AG09309 (cell line): ENCODE results near the gene CREB5.

Source experiments
- DNase-seq: peaks from one replicate; pipeline ENCODE4 v3.0.0-alpha.2; 2010; ENCODE audit warnings: low read depth
- H3K4me3 ChIP-seq: 2 replicates; pipeline ENCODE4 v1.5.1; 2011; ENCODE audit warnings: mild to moderate bottlenecking, low read depth, low read length, moderate library complexity; ENCODE audit not compliant: control insufficient read depth
- CTCF ChIP-seq: IDR thresholded peaks from 2 replicates; pipeline ENCODE4 v1.5.1; 2011; ENCODE audit warnings: mild to moderate bottlenecking, low read depth, low read length, inconsistent platforms; ENCODE audit not compliant: insufficient read depth, control insufficient read depth; ENCODE audit errors: missing control alignments

Gene CREB5

GRCh38 chr7:28856656-28857055 is 444.3 kb downstream of the CREB5 start:
- H3K4me3 ChIP-seq, result no peak overlapping the region
- no peak for TF ChIP-seq CTCF
- no peak for DNase-seq

- TF ChIP-seq CTCF, result no peak
- DNase-seq, result peak; percentile 66
- H3K4me3 ChIP-seq, result no peak overlapping the region
These were observed 445.9 kb downstream of the CREB5 start for GRCh38 chr7:28858206-28858605.

- DNase-seq, result no peak
- no peak for TF ChIP-seq CTCF
- H3K4me3 ChIP-seq, result no peak overlapping the region
These were observed 446.6 kb downstream of the CREB5 start for GRCh38 chr7:28858895-28859294.

GRCh38 chr7:28861825-28862224 is 449.5 kb downstream of the CREB5 start:
- no peak for TF ChIP-seq CTCF
- no peak for DNase-seq
- no peak overlapping the region for H3K4me3 ChIP-seq

GRCh38 chr7:28862595-28863272 is 450.4 kb downstream of the CREB5 start:
- no peak overlapping the region for H3K4me3 ChIP-seq
- DNase-seq, result no peak
- TF ChIP-seq CTCF, result no peak

- TF ChIP-seq CTCF, result no peak
- DNase-seq, result peak; percentile 73
- no peak overlapping the region for H3K4me3 ChIP-seq
These were observed 453.4 kb downstream of the CREB5 start for GRCh38 chr7:28865601-28866144.
